ENCODE measurements around the gene MLST8. TPM values are rescaled to one million over a fixed set of nuclear protein-coding genes. Genes with fewer than 3 reads are reported as not detected.
"Not testable (repeated sequence)": the region's sequence is repeated elsewhere in the genome, so short reads cannot be mapped to it uniquely, and the experiment has no call there.

MLST8 gene
- polyA plus RNA-seq, 1 experiment: 62.7 TPM

DNA sequence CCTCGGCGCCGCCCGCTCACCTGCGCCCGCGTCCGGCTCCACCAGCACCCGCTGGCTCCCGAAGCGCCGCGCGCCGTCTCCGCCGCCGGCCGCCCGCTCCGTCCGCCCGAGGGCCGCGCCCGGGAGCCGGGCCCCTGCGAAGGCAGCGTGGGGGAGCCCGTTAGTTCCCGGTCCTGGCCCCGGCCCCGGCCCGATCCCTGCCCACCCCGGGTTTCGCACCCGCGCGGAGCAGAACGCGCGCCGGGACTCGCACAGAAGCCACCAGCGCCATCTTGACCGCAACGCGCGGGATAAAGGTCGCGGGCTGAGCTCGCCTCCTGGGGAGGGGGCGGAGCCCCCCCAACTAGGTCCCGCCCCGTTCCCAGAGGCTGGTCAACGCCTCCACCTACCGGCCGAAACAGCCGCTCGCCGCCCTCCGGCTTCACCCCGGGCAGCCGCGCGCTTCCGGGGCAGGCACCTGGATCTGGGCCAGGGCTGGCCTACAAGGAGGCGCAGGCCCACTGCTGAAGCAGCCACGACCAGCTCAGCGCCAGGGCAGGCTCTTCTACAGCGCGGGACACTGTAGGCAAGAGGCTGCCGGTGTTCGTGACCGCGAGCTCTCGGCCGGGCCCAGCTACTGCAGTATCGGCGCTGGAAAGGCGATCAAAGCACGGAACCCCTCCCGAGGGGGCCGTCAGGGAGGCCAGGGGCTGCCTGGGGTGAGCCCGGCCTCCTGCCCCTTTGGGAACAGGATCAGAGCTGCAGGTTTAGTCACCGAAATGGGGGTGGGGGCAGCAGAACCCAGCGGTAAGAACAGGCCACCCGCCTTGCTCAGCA is 46.2 kb downstream of the MLST8 start, which contains the start of gene ECI1:
TSS of gene ECI1 (minus strand) at position 292 of the 816 bp plus-strand sequence. CDS start at position 271, 21 bp downstream.
- CTCF ChIA-PET: interaction anchor here (0.7 to 1.6 kb wide), 16 partner anchors 11 to 250 kb away, joined by 3 to 5 read pairs (median 3); partner anchors contain the start of genes CASKIN1 and RNPS1
- peak; percentile 56 for DNase-seq (ENCODE audit: low read depth)
- POLR2A ChIA-PET: no interaction called here
- Histone ChIP-seq H3K4me3 (ENCODE audit: low read depth, low read length) (peak within 1 kb of the TSS; percentile 57), H3K27me3 (ENCODE audit: control insufficient read depth, insufficient read depth, low read length) (no peaks in the 10 kb centered on the region), H3K36me3 (ENCODE audit: control insufficient read depth, insufficient read depth, low read length) (peaks cover 23% of the 10 kb centered on the region)
- peak; percentile 74 for TF ChIP-seq CTCF (IDR thresholded peaks at IDR 0.05; ENCODE audit: insufficient read depth, low read depth, low read length)

GRCh38 chr16:2252806-2253148 is 47.5 kb downstream of the MLST8 start:
- no peaks in the 10 kb centered on the region for H3K27me3 ChIP-seq (ENCODE audit: control insufficient read depth, insufficient read depth, low read length)
- DNase-seq (ENCODE audit: low read depth): no peak
- POLR2A ChIA-PET: no interaction called here
- CTCF ChIA-PET: interaction anchor here (0.7 to 1.6 kb wide), 6 partner anchors 12 to 240 kb away, joined by 3 to 4 read pairs (median 3); partner anchors contain the start of gene RNPS1
- peaks cover 25% of the 10 kb centered on the region for H3K36me3 ChIP-seq (ENCODE audit: control insufficient read depth, insufficient read depth, low read length)
- no peak for TF ChIP-seq CTCF (IDR thresholded peaks at IDR 0.05; ENCODE audit: insufficient read depth, low read depth, low read length)
- H3K4me3 ChIP-seq (ENCODE audit: low read depth, low read length): no peak overlapping the region

- ChIA-PET POLR2A (no interaction called here), CTCF (interaction anchor here (0.7 kb wide), 1 partner anchor 239 kb away, joined by 3 read pairs; no protein-coding TSS in a partner anchor)
- Histone ChIP-seq H3K4me3 (ENCODE audit: low read depth, low read length) (no peak overlapping the region), H3K36me3 (ENCODE audit: control insufficient read depth, insufficient read depth, low read length) (peaks cover 25% of the 10 kb centered on the region), H3K27me3 (ENCODE audit: control insufficient read depth, insufficient read depth, low read length) (no peaks in the 10 kb centered on the region)
- no peak for DNase-seq (ENCODE audit: low read depth)
- no peak for TF ChIP-seq CTCF (IDR thresholded peaks at IDR 0.05; ENCODE audit: insufficient read depth, low read depth, low read length)
Measured at GRCh38 chr16:2253293-2253692, 48.0 kb downstream of the MLST8 start.

GRCh38 chr16:2256531-2257140 is 51.4 kb downstream of the MLST8 start:
- H3K4me3 ChIP-seq (ENCODE audit: low read depth, low read length): no peak overlapping the region
- no peak for TF ChIP-seq CTCF (IDR thresholded peaks at IDR 0.05; ENCODE audit: insufficient read depth, low read depth, low read length)
- peaks cover 30% of the 10 kb centered on the region for H3K36me3 ChIP-seq (ENCODE audit: control insufficient read depth, insufficient read depth, low read length)
- no peak for DNase-seq (ENCODE audit: low read depth)
- POLR2A ChIA-PET: no interaction called here
- H3K27me3 ChIP-seq (ENCODE audit: control insufficient read depth, insufficient read depth, low read length): no peaks in the 10 kb centered on the region
- CTCF ChIA-PET: interaction anchor here (0.8 kb wide), 1 partner anchor 104 kb away, joined by 3 read pairs; no protein-coding TSS in a partner anchor

- H3K36me3 ChIP-seq (ENCODE audit: control insufficient read depth, insufficient read depth, low read length): peaks cover 27% of the 10 kb centered on the region
- TF ChIP-seq CTCF (IDR thresholded peaks at IDR 0.05; ENCODE audit: insufficient read depth, low read depth, low read length): no peak
- CTCF ChIA-PET: no interaction called here
- no peak overlapping the region for H3K4me3 ChIP-seq (ENCODE audit: low read depth, low read length)
- H3K27me3 ChIP-seq (ENCODE audit: control insufficient read depth, insufficient read depth, low read length): no peaks in the 10 kb centered on the region
- POLR2A ChIA-PET: no interaction called here
- no peak for DNase-seq (ENCODE audit: low read depth)
Measured at GRCh38 chr16:2257726-2258125, 52.5 kb downstream of the MLST8 start.

- CTCF ChIA-PET: interaction anchor here (1.1 kb wide), 1 partner anchor 31 kb away, joined by 3 read pairs; no protein-coding TSS in a partner anchor
- H3K27me3 ChIP-seq (ENCODE audit: control insufficient read depth, insufficient read depth, low read length); DNase-seq (ENCODE audit: low read depth); POLR2A ChIA-PET; H3K4me3 ChIP-seq (ENCODE audit: low read depth, low read length): not testable (repeated sequence)
- peaks cover 29% of the 10 kb centered on the region for H3K36me3 ChIP-seq (ENCODE audit: control insufficient read depth, insufficient read depth, low read length)
Measured at GRCh38 chr16:2258530-2258929, 53.3 kb downstream of the MLST8 start.
